ENCODE results near the gene CGB8.
"Not testable (repeated sequence)": the region's sequence is repeated elsewhere in the genome, so short reads cannot be mapped to it uniquely, and the experiment has no call there.

Gene CGB8

DNA sequence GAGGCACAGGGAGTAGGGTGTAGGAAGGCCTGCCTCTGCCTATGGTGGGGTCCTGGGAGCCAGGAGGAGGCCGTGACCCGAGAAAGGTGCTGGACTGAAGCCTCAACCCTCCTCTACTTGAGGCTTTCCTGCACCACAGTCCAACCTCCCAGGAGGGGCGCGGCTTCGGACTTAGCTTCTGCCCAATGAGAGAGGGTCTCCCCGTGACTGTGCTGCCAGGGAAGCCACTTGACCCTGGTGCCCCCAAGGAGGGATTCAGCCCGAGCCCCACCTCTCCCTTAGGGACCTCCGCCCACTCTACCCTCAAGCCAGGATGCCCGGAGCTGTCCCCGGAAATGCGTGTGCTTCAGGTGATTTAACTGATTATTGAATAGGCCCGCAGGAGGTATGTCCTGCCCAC is at the start of gene CGB8:
TSS of gene CGB8 (minus strand) at position 101 of the 400 bp plus-strand sequence. CDS start 372 bp downstream, outside the sequence.
- not testable (repeated sequence) for DNase-seq

DNA sequence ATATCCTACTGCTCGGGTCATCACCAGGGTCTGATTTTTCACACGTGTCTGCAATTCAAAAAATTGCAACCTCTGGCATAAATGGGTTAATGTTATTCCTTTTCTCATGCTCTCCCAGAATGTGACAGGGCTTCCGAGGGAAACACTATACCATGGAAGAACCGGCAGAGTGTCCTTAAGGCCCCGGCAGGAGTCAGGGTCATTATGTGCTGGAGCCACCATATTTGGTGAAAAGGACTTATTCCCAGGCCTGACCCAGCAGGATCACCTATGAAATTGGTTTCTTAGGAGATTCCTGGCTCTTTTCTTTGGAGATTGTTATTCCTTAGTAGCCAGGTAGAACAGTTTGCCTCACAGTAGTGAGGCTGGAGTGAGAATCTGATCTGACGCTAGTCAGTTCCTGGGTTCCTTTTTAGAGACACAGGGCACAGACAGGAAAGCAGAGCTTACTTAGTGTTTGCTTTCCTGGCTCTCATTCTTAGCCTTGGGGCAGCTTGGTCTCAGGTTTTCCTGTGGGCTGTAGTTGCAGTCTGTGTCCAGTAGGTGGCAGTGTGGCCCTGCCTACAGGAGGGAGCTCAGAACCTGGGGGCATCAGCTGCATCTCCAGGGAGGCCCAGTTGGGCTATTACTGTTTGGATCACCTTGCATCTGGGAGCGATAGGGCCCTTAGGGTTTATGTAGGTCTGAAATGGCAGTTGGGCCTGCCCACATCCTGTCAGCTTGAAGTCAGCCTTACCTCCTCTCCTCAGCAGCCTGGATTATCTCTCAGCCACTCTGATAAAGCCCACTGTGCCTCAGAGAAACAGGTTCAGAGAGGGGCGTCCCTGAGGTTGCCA is 48.8 kb upstream of the CGB8 start:
- DNase-seq: peak; percentile 80 to 85

DNA sequence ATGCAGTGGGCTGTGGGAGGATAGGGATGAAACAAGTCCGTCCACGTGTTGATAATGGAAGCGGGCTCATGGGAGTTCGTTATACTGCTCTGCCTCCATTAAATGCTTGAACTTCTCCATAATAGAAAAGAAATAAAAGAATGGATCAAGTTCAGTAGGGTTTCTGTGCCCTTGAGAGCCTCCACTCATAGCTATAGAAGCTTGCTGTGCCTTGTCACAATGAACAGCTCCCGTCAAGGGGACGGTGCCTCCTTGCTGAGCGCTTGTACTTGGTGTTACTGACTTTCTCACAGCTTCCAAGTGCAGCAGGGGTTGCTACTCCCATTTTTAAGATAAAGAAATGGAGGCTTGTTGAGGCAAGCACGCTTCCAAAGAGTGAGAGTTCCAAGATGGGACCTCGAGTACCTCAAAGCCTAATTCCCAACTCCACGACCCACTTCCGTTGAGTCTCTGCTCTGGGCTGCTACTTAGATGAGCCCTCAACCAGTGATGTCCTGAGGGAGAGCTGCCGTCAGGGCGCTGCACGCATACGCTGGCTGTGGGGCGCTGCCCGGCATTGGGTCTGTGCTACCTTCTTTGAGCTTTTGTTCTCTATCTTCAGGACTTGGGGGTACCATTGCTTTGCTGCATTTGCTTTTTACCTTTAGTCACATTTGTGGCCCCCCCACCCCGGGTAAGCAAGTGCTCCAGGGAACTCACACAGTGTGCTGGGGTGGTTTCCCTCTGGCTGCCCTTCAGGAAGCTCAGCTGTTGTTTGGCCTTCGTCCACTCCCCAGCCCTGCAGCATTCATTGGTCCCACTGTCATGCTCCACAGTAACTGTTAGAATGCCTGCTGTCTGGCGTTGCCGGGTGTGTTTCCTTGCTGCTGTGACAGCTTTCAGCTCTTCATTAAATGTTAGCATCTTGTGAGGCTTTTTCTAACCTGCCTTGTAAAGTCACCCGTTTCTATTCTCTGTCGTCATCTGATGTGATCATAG is 45.9 kb upstream of the CGB8 start:
- DNase-seq: no peak

DNA sequence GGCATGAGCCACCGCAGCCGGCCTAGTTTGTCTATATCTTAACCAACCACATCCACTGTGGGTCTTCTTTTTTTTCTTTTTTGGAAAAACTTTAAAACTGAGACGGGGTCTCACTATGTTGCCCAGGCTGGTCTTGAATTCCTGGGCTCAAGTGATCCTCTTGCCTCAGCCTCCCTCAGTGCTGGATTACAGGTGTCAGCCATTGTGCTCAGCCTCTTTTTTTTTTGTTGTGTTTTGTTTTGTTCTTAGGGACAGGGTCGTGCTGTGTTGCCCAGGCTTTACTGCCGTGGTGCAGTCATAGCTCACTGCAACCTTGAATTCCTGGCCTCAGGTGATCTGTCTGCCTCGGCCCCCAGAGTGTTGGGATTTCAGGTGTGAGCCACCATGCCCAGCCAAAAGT is 43.8 kb upstream of the CGB8 start:
- no peak for DNase-seq

DNA sequence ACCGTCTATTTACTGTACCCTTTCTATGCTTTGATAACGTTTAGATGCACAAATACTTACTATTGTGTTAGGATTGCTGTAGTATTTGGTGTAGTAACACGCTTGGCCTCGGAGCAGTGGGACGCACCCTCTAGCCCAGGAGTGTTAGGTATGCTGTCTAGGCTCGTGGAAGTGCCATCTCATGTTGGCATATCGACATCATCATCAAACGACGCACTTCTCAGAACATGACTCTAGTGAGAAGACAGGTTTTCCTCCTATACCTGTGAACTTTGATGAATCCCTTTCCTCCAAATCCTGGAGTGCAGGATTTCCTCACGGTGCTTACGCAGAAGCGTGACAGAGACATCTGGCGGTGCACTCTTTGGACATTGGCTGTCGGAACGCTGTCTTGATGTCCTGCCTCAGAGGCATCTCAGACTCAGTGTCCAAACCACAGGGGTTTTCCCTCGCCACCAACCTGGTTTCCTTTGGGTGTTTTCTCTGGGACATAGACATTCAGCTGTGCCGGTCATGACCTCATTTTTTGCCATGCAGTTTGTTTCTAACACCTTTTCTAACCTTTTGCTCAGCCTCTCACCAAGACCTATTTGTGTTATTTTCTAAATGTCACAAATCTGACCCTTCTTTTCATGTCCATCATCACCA is 42.6 kb upstream of the CGB8 start:
- no peak for DNase-seq

DNA sequence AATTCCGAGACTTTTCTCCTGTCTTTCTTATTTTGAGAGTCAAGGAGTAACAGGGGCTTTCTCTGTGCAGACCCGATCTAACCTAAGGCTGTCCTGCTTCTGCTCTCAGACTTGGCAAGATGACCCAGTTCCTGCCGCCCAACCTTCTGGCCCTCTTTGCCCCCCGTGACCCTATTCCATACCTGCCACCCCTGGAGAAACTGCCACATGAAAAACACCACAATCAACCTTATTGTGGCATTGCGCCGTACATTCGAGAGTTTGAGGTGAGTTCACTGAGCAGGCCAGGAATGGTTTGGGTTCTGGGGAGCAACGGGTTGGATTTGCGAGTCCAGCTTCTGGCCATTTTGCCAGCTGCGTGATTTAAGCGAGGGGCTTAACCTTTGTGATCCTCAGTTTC is 37.4 kb upstream of the CGB8 start:
- no peak for DNase-seq

DNA sequence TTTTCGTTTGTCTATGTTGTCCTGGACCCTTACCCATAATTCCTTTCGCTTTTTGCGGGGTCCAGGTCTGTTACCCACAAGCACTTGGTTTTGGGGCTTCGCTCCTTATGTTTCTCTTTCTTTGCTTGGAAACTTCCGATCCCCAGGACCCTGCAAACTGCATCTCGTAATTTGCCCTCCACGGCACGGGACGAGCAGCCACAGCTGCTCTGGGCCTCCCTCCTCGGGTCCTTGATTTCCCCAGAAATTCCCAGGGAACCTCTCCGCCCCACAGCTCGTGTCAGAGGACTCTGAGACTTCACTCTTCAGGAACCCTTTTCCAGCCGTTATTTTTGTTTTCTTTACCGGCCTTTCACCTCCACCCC is 36.9 kb upstream of the CGB8 start:
- no peak for DNase-seq

DNA sequence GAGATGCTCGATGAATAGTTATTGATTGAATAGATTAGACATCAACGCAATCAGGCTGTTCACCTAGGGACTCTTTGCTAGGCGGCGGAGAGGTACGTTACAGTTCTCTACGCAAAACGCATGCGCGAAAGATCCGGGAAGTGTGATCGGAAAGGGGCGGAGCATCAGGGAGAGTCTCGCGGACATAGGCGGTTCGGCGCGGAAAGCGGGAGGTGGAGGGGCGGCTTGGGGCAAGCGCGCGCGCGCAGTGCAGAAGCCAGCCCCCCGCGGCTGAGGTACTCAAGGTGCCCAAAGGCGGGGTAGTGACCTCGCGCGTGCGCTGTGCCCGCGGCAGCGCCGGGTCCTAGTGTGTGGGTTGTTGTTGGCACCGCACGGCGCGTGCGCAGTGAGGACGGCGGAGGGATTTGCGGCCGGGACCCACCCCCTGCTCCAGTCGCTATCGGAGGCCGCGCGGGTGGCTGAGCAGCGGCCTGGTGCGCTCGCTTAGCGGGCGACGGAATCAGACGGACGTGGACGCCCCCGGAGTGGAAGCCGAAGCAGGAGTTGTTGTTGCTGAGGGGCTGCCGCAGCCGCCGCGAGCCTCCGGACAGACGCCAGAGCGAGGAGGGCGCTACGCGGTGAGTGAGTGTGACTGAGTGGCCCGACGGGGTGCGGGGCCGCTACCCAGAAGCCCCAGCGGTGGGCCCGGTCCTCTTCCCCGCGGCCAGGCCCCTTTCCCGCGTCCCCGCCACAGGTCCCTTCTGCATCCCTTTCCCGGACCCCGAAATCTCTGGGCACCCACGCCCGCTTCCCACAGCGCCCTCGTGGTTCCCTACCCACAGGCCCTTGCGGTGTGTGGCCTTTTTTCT is 36.3 kb upstream of the CGB8 start, which contains the start of gene SNRNP70:
TSS of gene SNRNP70 (plus strand) at position 432 of the 848 bp plus-strand sequence. CDS start 964 bp downstream, outside the sequence.
- DNase-seq: peak; percentile 99 to 100

DNA sequence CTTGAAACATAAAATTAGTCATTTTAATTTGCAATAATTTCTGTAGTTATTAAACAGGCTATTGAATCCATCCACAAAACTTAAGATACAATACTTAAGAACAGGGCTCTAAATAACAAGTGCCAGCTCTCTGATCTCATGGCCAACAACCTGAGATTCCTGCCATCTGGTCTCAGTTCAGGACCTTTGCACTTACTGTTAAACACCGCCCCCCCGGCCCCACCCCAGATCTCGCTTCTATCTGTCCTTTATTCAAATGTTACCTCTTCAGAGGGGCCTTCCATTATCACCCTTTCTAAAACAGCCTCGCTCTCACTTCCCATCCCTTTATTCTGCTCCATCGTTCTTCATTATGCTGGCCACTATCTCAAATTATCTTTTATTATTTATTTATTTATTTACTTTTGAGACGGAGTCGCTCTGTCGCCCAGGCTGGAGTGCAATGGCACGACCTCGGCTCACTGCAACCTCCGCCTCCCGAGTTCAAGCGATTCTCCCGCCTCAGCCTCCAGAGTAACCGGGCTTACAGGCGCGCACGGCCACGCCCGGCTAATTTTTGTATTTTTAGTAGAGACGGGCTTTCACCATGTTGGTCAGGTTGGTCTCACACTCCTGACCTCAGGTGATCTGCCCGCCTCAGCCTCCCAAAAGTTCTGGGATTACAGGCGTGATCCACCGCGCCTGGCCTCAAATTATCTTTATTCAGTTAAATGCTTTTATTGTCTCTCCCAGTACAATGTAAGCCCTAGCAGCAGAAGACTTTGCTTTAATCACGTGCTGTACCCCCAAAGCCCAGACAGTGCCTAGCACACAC is 35.5 kb upstream of the CGB8 start:
- no peak for DNase-seq

DNA sequence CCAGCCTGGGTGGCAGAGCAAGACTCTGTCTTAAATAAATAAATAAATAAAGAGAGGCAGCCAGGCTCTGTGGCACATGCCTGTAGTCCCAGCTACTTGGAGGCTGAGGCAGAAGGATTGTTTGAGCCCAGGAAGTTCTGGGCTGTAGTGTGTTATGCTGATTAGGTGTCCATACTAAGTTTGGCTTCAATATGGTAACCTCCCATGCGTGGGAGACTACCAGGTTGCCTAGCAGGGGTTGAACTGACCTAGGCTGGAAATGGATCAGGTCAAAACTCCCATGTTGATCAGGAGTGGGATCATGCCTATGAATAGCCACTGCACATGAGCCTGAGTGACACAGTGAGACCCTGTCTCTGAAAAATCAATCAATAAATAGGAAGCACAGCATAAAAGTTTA is 32.4 kb upstream of the CGB8 start:
- DNase-seq: no peak

DNA sequence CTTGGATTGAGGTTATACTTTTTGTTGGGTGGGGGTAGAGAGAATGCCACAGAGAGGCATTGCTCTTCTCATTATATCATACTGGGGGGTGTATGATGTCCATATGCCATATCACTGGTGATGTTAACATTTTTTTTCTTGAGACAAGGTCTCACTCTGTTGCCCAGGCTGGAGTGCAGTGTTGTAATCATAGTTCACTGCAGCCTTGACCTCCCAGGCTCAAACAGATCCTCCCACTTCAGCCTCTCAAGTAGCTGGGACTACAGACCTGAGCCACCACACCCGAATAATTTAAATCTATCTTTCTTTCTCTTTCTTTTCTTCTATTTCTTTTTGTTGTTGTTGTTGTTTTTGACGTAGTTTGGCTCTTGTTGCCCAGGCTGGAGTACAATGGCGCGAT is 31.5 kb upstream of the CGB8 start:
- DNase-seq: no peak

DNA sequence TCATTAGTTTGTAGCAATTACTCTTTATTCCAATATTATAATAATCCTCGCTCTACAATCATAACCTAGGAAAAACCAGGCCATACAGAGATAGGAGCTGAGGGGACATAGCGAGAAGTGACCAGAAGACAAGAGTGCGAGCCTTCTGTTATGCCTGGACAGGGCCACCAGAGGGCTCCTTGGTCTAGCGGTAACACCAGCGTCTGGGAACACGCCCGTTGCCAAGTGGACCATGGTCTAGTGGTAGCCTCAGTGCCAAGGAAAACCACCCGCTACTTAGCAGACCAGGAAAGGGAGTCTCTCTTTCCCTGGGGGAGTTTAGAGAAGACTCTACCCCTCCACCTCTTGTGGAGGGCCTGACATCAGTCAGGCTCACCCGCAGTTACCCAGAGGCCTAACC is 26.0 kb upstream of the CGB8 start:
- DNase-seq: peak in 1 of 2 donors; percentile 35

DNA sequence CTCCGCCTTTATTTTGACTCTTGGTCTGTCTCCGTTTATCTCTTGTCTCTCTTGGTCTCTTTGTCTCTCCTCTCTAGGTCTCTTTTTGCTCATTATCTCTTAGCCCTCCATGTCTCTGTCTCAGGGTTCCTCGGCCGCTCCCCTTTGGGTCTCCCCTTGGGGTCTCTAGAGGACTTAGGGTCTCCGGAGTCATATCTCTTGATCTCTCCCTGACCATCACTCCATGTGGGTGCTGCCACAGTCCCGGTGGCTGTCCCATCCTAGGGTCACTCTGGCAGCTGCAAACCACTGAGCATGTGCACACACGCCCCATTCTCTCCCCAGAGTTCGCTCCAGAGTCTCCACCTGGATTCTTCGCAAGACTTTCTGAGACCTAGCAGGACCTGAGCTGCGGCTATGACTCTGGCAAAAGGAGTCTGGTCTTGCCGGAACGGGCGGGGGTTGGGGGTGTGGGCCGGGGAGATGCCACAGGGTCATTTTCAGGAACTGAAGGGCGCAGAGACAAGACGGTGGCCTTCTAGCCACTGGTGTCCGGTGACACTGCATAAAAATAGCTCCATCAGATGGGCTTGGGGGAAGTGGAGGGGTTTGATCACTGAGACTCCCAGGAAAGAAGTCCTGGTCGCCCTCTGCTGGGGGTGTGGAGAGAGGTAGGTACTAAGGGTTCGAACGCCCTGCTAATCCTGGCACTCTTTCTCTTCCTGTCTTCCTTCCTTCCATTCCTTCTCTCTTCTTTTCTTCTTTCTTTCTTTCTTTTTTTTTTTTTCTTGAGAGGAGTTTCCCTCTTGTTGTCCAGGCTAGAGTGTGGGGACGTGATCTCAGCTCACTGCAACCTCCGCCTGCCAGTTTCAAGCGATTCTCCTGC is 24.8 kb upstream of the CGB8 start:
- DNase-seq: no peak

DNA sequence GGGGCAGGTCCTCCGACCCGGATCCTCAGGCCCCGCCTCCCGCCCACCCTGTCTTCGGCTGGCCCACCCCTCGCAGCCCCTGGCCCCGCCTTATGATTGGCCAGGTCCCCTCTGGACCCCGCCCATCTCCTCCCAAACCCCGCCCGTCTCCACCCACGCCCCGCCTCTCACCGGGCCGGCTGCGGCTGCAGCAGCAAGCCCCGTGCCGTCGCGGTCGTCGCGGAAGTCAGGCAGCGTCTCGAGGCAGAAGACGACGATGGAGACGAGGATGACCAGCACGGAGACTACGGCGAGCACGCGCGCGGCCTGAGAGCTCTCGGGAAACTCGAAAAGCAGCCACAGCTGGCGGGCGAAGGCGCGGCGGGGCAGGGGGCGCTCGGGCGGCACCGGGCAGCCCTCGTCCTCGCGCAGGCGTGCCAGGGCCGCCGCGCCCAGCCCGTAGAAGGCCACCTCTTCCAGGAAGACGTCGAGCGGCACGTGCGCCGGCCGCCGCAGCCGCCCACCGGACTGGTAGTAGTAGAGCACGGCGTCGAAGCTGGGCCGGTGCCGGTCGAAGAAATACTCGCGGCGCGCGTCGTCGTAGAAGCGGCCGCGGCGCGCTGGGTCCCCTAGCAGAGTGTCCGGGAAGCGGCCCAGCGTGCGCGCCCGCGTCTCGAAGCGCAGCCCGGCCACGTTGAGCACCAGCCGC is 23.1 kb upstream of the CGB8 start:
- DNase-seq: no peak

DNA sequence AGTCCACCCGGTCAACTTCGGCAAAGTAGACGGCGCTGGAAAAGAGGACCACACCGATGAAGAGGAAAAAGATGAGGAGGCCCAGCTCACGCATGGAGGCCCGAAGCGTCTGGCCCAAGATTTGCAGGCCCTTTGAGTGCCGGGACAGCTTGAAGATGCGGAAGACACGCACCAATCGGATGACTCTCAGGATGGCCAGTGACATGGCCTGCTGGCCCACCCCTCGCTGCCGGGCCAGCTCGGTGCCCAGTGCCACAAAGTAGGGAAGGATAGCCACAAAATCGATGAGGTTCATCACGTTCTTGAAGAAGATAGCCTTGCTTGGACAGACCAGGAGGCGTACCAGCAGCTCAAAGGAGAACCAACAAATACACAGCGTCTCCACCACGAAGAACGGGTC is 21.5 kb upstream of the CGB8 start:
- DNase-seq: no peak

DNA sequence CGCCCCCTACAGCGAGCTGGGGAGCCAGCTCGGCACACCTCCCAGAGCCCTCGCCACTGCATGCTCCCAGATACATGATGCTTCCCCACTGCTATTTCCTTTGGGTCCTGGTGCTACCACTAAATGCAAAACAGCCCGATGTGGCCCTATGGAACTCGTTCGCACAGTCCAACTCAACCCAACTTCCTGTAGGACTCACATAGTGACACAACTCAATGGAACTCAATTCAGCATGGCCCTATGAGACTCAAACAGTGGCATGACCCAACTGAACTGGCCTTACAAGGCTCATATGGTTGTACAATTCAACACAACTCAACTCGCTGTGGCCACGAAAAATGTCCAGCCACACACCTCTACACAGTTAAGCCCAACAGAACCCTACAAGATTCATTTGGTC is 20.1 kb upstream of the CGB8 start:
- no peak for DNase-seq

DNA sequence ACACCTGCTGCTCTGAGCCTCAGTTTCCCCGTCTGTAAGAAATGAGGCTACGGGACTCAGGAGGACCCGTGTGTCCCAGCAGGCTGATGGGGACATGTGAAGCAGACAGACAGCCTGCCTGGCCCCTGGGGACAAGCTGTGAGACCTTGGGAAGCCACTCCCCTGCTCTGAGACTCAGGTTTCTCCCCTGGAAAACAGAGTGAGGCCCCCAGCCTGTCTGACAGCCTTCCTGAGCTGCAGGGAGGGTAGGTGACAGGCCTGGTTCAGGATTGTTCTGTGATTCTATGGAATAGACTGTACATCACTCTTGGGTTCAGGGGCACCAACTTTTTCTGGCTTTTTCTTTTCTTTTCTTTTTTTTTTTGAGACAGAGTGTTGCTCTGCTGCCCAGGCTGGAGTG is 18.6 kb upstream of the CGB8 start:
- DNase-seq: no peak

DNA sequence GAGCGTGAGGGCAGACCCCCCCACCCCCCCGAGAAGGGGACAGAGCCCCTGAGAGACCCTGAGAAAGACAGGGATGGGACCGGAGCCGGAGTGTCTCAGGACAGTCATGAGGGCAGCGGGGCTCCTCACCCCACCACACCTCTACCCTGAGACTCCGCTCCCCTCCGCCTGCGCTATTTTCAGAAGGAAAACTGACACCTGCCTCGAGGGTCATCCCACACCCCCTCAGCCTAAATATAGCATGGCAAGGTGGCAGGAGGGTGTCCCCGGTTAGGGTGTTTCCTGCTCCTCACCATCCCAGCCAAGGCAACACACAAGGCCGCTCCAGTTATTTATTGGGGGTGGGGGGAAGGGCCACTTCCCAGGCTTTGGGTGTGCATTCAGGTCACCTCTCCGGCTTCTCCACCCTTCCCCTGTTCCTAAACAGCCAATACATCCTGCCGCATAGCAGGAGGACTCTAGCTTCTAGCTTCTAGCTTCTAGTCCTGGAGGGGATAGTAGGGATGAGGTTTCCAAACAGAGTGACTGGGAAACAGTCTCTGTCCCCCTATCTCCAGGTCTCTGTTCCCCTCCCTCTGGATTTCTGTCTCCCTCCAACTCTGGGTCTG is 17.1 kb upstream of the CGB8 start:
- no peak for DNase-seq

All from CD4-positive, alpha-beta T cell treated with Interleukin-4 for 1 hour (primary cell).